Vagina (tissue), 2 donors: Measurements from ENCODE around the gene RASD1. TPM values are rescaled to one million over a fixed set of nuclear protein-coding genes. Genes with fewer than 3 reads are reported as not detected.

Experiments used
- DNase-seq, 2 donors: peaks; one replicate each; pipeline ENCODE4 v3.0.0-alpha.2; 2017; ENCODE audit errors: extremely low spot score in 2 of 2
- H3K27ac ChIP-seq: fragments of 200-600 bp; sonication (generic); one replicate; pipeline ENCODE4 v1.5.1; 2019
- H3K27me3 ChIP-seq: fragments of 200-600 bp; sonication (generic); one replicate; pipeline ENCODE4 v1.5.1; 2019
- H3K36me3 ChIP-seq, 2 donors: fragments of 200-600 bp; sonication (generic); one replicate each; pipeline ENCODE4 v1.5.1; 2017 to 2019
- H3K4me1 ChIP-seq: fragments of 200-600 bp; sonication (generic); one replicate; pipeline ENCODE4 v1.5.1; 2019
- H3K4me3 ChIP-seq, 2 donors: fragments of 200-600 bp; sonication (generic); 1 replicate in 1 of 2; 2 replicates in 1 of 2; pipeline ENCODE4 v1.5.1; 2016 to 2019
- H3K9me3 ChIP-seq: fragments of 200-600 bp; sonication (generic); one replicate; pipeline ENCODE4 v1.5.1; 2019
- POLR2A ChIP-seq, 2 donors: fragments of 450-650 bp; IDR thresholded peaks; one replicate each; pipeline ENCODE4 v1.6.1; 2017; ENCODE audit warnings: antibody characterized with exemption in 2 of 2, mild to moderate bottlenecking in 2 of 2, moderate library complexity in 2 of 2
- POLR2AphosphoS5 ChIP-seq, 2 donors: sonication (generic); formaldehyde crosslinking; IDR thresholded peaks; one replicate each; pipeline ENCODE4 v1.9.0; 2017; ENCODE audit warnings: antibody characterized with exemption in 2 of 2, mild to moderate bottlenecking in 2 of 2, low read depth in 1 of 2; ENCODE audit not compliant: insufficient read depth in 1 of 2
- intact Hi-C: fragments of 100-400 bp; cut with DNase I; formaldehyde crosslinking; loops from one replicate; pipeline ENCODE4 v1.15.1; 2023
- total RNA-seq: library from RNA; depleted of rRNA; stranded (reverse); fragments of >200 nt; gene quantifications from one replicate; pipeline ENCODE4 v1.2.3, GENCODE V29; 2016
- TF ChIP-seq, protein P1 (sequence below), 3 experiments: fragments of 450-650 bp in 2 of 3; fragments of 200-600 bp in 1 of 3; sonication (generic) in 1 of 3; IDR thresholded peaks; one replicate each; pipeline ENCODE4 v1.5.1; 2017 to 2019; ENCODE audit warnings: antibody characterized with exemption in 3 of 3, mild to moderate bottlenecking in 2 of 3, moderate library complexity in 2 of 3

Gene RASD1
- total RNA-seq, 1 donor from 2014 or later: 227 TPM

GRCh38 chr17:17508646-17509591 is 12.7 kb upstream of the RASD1 start:
- Histone ChIP-seq H3K27me3 (no peaks in the 10 kb centered on the region), H3K4me3 (no peak overlapping the region), H3K27ac (no peak overlapping the region), H3K9me3 (no peaks in the 10 kb centered on the region), H3K4me1 (peaks cover 16% of the 10 kb centered on the region), H3K36me3 (no peaks in the 10 kb centered on the region)
- TF ChIP-seq, protein P1, sequence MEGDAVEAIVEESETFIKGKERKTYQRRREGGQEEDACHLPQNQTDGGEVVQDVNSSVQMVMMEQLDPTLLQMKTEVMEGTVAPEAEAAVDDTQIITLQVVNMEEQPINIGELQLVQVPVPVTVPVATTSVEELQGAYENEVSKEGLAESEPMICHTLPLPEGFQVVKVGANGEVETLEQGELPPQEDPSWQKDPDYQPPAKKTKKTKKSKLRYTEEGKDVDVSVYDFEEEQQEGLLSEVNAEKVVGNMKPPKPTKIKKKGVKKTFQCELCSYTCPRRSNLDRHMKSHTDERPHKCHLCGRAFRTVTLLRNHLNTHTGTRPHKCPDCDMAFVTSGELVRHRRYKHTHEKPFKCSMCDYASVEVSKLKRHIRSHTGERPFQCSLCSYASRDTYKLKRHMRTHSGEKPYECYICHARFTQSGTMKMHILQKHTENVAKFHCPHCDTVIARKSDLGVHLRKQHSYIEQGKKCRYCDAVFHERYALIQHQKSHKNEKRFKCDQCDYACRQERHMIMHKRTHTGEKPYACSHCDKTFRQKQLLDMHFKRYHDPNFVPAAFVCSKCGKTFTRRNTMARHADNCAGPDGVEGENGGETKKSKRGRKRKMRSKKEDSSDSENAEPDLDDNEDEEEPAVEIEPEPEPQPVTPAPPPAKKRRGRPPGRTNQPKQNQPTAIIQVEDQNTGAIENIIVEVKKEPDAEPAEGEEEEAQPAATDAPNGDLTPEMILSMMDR (IDR thresholded peaks at IDR 0.05): no peak
- no peak for TF ChIP-seq POLR2AphosphoS5 (IDR thresholded peaks at IDR 0.05; ENCODE audit: insufficient read depth in 1 of 2, low read depth in 1 of 2)
- no peak for TF ChIP-seq POLR2A (IDR thresholded peaks at IDR 0.05)
- DNase-seq: no peak
- intact Hi-C loops: loop anchor here (10.0 kb wide), 1 partner anchor 136 kb away; no protein-coding TSS in a partner anchor

- H3K27me3 ChIP-seq: no peaks in the 10 kb centered on the region
- intact Hi-C loops: loop anchor here (10.0 kb wide), 1 partner anchor 137 kb away; no protein-coding TSS in a partner anchor
- no peak for TF ChIP-seq POLR2AphosphoS5 (IDR thresholded peaks at IDR 0.05; ENCODE audit: insufficient read depth in 1 of 2, low read depth in 1 of 2)
- TF ChIP-seq, protein P1 (IDR thresholded peaks at IDR 0.05): no peak
- TF ChIP-seq POLR2A (IDR thresholded peaks at IDR 0.05): no peak
- no peak overlapping the region for H3K4me3 ChIP-seq
- H3K4me1 ChIP-seq: peaks cover 16% of the 10 kb centered on the region
- H3K9me3 ChIP-seq: no peaks in the 10 kb centered on the region
- no peaks in the 10 kb centered on the region for H3K36me3 ChIP-seq
- no peak for DNase-seq
- no peak overlapping the region for H3K27ac ChIP-seq
Observed at GRCh38 chr17:17508019-17508535, 11.9 kb upstream of the RASD1 start.

GRCh38 chr17:17507465-17508011 is 11.3 kb upstream of the RASD1 start:
- TF ChIP-seq POLR2A (IDR thresholded peaks at IDR 0.05): no peak
- TF ChIP-seq, protein P1 (IDR thresholded peaks at IDR 0.05): no peak
- no peak for TF ChIP-seq POLR2AphosphoS5 (IDR thresholded peaks at IDR 0.05; ENCODE audit: insufficient read depth in 1 of 2, low read depth in 1 of 2)
- H3K4me3 ChIP-seq: no peak overlapping the region
- H3K4me1 ChIP-seq: peaks cover 16% of the 10 kb centered on the region
- DNase-seq: no peak
- intact Hi-C loops: loop anchor here (10.0 kb wide), 1 partner anchor 137 kb away; no protein-coding TSS in a partner anchor
- H3K27ac ChIP-seq: no peak overlapping the region
- no peaks in the 10 kb centered on the region for H3K27me3 ChIP-seq
- no peaks in the 10 kb centered on the region for H3K36me3 ChIP-seq
- H3K9me3 ChIP-seq: no peaks in the 10 kb centered on the region

DNA sequence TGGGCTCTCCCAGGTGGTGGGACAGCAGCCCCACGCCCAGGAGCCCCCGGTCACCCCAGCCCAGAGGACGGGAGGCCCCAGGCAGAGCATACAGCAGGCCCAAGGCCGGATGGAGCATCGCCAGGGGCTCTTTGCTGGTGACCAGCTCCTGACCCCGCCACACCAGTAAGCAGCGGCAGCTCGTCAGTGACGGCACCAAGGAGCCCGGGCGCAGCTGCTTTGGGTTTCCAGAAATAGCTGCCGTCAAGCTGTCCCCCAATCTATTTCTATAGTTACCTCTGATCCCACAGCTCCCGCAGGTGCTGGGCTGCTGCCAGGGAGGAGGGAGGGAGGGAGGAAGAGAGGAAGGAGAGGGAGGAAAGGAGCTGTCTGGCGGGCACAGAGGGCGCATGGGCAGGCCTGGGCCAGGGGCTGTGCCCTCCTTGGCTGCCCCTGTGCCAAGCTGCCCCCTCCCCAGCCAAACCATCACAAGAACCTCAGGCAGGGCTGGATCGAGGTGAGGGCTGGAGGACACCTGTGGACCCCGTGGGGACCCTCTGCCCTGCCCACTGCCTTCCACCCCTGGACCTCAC is 10.8 kb upstream of the RASD1 start:
- DNase-seq: no peak
- TF ChIP-seq POLR2AphosphoS5 (IDR thresholded peaks at IDR 0.05; ENCODE audit: insufficient read depth in 1 of 2, low read depth in 1 of 2): no peak
- TF ChIP-seq, protein P1 (IDR thresholded peaks at IDR 0.05): no peak
- TF ChIP-seq POLR2A (IDR thresholded peaks at IDR 0.05): no peak
- no peaks in the 10 kb centered on the region for H3K9me3 ChIP-seq
- H3K27ac ChIP-seq: no peak overlapping the region
- H3K36me3 ChIP-seq: no peaks in the 10 kb centered on the region
- intact Hi-C loops: loop anchor here (10.0 kb wide), 1 partner anchor 138 kb away; no protein-coding TSS in a partner anchor
- H3K4me1 ChIP-seq: peaks cover 11% of the 10 kb centered on the region
- H3K27me3 ChIP-seq: no peaks in the 10 kb centered on the region
- H3K4me3 ChIP-seq: no peak overlapping the region
